OCI-LY3 (cell line): ENCODE measurements around the gene ORM1.
"Not testable (repeated sequence)": the region's sequence is repeated elsewhere in the genome, so short reads cannot be mapped to it uniquely, and the experiment has no call there.

Experiments used
- EZH2phosphoT487 ChIP-seq: fragments of 200-600 bp; shearing (Covaris generic); IDR thresholded peaks from 2 replicates; pipeline ENCODE4 v1.6.1; 2018; ENCODE audit warnings: antibody characterized with exemption, mixed run types, low read depth
- TF ChIP-seq, protein P1 (sequence below): fragments of 200-600, 300-600 bp; sonication (generic); IDR thresholded peaks from 2 replicates; pipeline ENCODE4 v1.5.1; 2014; ENCODE audit warnings: antibody characterized with exemption, low read length, low read depth

DNA sequence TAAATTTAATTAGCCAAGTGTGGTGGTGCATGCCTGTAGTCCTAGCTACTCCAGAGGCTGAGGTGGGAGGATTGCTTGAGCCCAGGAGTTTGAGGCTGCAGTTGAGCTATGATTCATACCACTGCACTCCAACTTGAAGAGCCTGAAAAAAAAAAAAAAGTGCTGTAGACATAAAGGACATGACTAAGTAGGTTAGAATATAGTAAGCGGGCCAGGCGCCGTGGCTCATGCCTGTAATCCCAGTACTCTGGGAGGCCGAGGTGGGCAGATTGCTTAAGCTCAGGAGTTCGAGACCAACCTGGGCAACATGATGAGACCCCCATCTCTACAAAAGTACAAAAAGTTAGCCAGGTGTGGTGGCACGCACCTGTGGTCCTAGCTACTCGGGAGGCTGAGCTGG, 2.2 kb upstream of the ORM1 start:
- TF ChIP-seq, protein P1, sequence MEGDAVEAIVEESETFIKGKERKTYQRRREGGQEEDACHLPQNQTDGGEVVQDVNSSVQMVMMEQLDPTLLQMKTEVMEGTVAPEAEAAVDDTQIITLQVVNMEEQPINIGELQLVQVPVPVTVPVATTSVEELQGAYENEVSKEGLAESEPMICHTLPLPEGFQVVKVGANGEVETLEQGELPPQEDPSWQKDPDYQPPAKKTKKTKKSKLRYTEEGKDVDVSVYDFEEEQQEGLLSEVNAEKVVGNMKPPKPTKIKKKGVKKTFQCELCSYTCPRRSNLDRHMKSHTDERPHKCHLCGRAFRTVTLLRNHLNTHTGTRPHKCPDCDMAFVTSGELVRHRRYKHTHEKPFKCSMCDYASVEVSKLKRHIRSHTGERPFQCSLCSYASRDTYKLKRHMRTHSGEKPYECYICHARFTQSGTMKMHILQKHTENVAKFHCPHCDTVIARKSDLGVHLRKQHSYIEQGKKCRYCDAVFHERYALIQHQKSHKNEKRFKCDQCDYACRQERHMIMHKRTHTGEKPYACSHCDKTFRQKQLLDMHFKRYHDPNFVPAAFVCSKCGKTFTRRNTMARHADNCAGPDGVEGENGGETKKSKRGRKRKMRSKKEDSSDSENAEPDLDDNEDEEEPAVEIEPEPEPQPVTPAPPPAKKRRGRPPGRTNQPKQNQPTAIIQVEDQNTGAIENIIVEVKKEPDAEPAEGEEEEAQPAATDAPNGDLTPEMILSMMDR: not testable (repeated sequence)
- not testable (repeated sequence) for TF ChIP-seq EZH2phosphoT487
